Transverse colon (tissue), 4 donors: ENCODE measurements around the gene WWOX.

Experiments
- EP300 ChIP-seq: sonication (generic); formaldehyde crosslinking; IDR thresholded peaks from one replicate; pipeline ENCODE4 v1.6.1; 2017; ENCODE audit warnings: antibody characterized with exemption, low read depth
- POLR2A ChIP-seq: fragments of 450-650 bp; IDR thresholded peaks from one replicate; pipeline ENCODE4 v1.6.1; 2016; ENCODE audit warnings: antibody characterized with exemption, mild to moderate bottlenecking, moderate library complexity
- POLR2AphosphoS5 ChIP-seq, 3 donors: sonication (generic); formaldehyde crosslinking; IDR thresholded peaks; one replicate each; pipeline ENCODE4 v1.6.1; 2016; ENCODE audit warnings: antibody characterized with exemption in 3 of 3
- TF ChIP-seq, protein P1 (sequence below), 5 experiments: fragments of 200-600 bp in 3 of 5; fragments of 450-650 bp in 2 of 5; sonication (generic) in 3 of 5; IDR thresholded peaks; 1 replicate in 2 of 5; 2 replicates in 3 of 5; pipeline ENCODE4 v1.5.1; 2016 to 2017; ENCODE audit warnings: antibody characterized with exemption in 5 of 5, inconsistent platforms in 3 of 5, mild to moderate bottlenecking in 2 of 5, moderate library complexity in 1 of 5

DNA sequence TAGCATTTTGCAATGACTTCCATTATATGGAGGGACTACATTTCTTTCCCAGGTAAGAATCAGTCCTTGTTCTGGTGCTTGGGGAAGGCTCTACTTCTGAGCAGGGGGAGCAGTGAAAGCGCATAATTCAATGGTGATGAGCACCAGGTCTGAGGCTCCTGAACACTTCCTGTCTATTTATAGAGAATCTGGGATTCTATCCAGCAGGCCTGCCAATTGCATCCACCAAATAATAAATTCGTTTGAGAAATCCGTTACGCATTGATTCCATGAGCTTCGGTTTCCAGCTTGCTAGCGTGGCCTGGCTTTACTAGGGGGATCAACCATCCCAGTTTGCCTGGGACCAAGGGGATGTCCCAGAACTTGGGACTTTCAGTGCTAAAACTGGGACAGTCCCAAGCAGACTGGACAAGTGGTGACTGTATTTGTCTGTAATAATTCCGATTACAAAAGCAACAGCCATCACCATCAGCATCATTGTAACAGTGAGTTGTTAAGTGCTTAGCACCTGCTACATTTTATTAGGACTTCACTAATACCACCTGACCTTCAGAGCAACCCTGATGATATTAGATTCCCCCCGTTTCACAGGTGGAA is 1151.1 kb downstream of the WWOX start:
- TF ChIP-seq EP300 (no peak), POLR2A (no peak), POLR2AphosphoS5 (IDR thresholded peaks at IDR 0.05) (no peak)
- TF ChIP-seq, protein P1, sequence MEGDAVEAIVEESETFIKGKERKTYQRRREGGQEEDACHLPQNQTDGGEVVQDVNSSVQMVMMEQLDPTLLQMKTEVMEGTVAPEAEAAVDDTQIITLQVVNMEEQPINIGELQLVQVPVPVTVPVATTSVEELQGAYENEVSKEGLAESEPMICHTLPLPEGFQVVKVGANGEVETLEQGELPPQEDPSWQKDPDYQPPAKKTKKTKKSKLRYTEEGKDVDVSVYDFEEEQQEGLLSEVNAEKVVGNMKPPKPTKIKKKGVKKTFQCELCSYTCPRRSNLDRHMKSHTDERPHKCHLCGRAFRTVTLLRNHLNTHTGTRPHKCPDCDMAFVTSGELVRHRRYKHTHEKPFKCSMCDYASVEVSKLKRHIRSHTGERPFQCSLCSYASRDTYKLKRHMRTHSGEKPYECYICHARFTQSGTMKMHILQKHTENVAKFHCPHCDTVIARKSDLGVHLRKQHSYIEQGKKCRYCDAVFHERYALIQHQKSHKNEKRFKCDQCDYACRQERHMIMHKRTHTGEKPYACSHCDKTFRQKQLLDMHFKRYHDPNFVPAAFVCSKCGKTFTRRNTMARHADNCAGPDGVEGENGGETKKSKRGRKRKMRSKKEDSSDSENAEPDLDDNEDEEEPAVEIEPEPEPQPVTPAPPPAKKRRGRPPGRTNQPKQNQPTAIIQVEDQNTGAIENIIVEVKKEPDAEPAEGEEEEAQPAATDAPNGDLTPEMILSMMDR (IDR thresholded peaks at IDR 0.05), result no peak
